Measurements from ENCODE around the gene MSH4. TPM values are rescaled to one million over a fixed set of nuclear protein-coding genes. Genes with fewer than 3 reads are reported as not detected.
"Not testable (repeated sequence)": the region's sequence is repeated elsewhere in the genome, so short reads cannot be mapped to it uniquely, and the experiment has no call there.

MSH4 gene
- 0.35 TPM for total RNA-seq
- long read RNA-seq: 0 reads

GRCh38 chr1:75796376-75797272 is at the start of gene MSH4:
Gene MSH4, plus strand, starts transcription at chr1:75796882. Its CDS starts 104 bp downstream, at chr1:75796986.
- ATAC-seq (ENCODE audit: poor library complexity): peak; percentile 23
- DNase-seq: no peak
- intact Hi-C loops (cut with DNase I): no loop called here

- ATAC-seq (ENCODE audit: poor library complexity); intact Hi-C loops (cut with DNase I); DNase-seq: not testable (repeated sequence)
Measured at GRCh38 chr1:75757210-75757609, 39.5 kb upstream of the MSH4 start.

GRCh38 chr1:75758543-75758942 is 38.1 kb upstream of the MSH4 start:
- DNase-seq; ATAC-seq (ENCODE audit: poor library complexity); intact Hi-C loops (cut with DNase I): not testable (repeated sequence)

GRCh38 chr1:75764057-75764655 is 32.5 kb upstream of the MSH4 start:
- DNase-seq (no peak), ATAC-seq (ENCODE audit: poor library complexity) (no peak)
- intact Hi-C loops (cut with DNase I): no loop called here

GRCh38 chr1:75765697-75766355 is 30.9 kb upstream of the MSH4 start:
- ATAC-seq (ENCODE audit: poor library complexity): no peak
- intact Hi-C loops (cut with DNase I): no loop called here
- no peak for DNase-seq

GRCh38 chr1:75768016-75768415 is 28.7 kb upstream of the MSH4 start:
- DNase-seq: no peak
- intact Hi-C loops (cut with DNase I): no loop called here
- no peak for ATAC-seq (ENCODE audit: poor library complexity)

- intact Hi-C loops (cut with DNase I): no loop called here
- DNase-seq: no peak
- ATAC-seq (ENCODE audit: poor library complexity): no peak
Measured at GRCh38 chr1:75770761-75771160, 25.9 kb upstream of the MSH4 start.

- intact Hi-C loops (cut with DNase I): no loop called here
- DNase-seq (no peak), ATAC-seq (ENCODE audit: poor library complexity) (no peak)
Measured at GRCh38 chr1:75771978-75772377, 24.7 kb upstream of the MSH4 start.

GRCh38 chr1:75777812-75778211 is 18.9 kb upstream of the MSH4 start:
- DNase-seq; intact Hi-C loops (cut with DNase I); ATAC-seq (ENCODE audit: poor library complexity): not testable (repeated sequence)

- DNase-seq; ATAC-seq (ENCODE audit: poor library complexity); intact Hi-C loops (cut with DNase I): not testable (repeated sequence)
Measured at GRCh38 chr1:75778694-75779093, 18.0 kb upstream of the MSH4 start.

- intact Hi-C loops (cut with DNase I); DNase-seq; ATAC-seq (ENCODE audit: poor library complexity): not testable (repeated sequence)
Measured at GRCh38 chr1:75780183-75780582, 16.5 kb upstream of the MSH4 start.

- ATAC-seq (ENCODE audit: poor library complexity); DNase-seq; intact Hi-C loops (cut with DNase I): not testable (repeated sequence)
Measured at GRCh38 chr1:75783920-75784319, 12.8 kb upstream of the MSH4 start.

- no peak for DNase-seq
- intact Hi-C loops (cut with DNase I): no loop called here
- ATAC-seq (ENCODE audit: poor library complexity): peak; percentile 60
Measured at GRCh38 chr1:75785320-75785982, 11.2 kb upstream of the MSH4 start.

- DNase-seq: peak; percentile 97
- intact Hi-C loops (cut with DNase I): no loop called here
- peak; percentile 99 for ATAC-seq (ENCODE audit: poor library complexity)
Measured at GRCh38 chr1:75785983-75786853, 10.5 kb upstream of the MSH4 start, which contains the start of gene RABGGTB. Gene RABGGTB, plus strand, starts transcription at chr1:75786256. Its CDS starts 16 bp downstream, at chr1:75786272.

GRCh38 chr1:75786901-75787493 is 9.7 kb upstream of the MSH4 start:
- DNase-seq: no peak
- intact Hi-C loops (cut with DNase I): no loop called here
- no peak for ATAC-seq (ENCODE audit: poor library complexity)

- DNase-seq: no peak
- intact Hi-C loops (cut with DNase I): no loop called here
- ATAC-seq (ENCODE audit: poor library complexity): no peak
Measured at GRCh38 chr1:75787524-75787923, 9.2 kb upstream of the MSH4 start.

GRCh38 chr1:75789988-75790387 is 6.7 kb upstream of the MSH4 start:
- ATAC-seq (ENCODE audit: poor library complexity): no peak
- intact Hi-C loops (cut with DNase I): no loop called here
- DNase-seq: no peak

Data from Right ventricle myocardium superior (tissue), 1 donor.